NCI-H2029 treated with DMSO at 0.1 percent for 48 hours (cell line): Measurements from ENCODE around the gene PKLR.
"Not testable (repeated sequence)": the region's sequence is repeated elsewhere in the genome, so short reads cannot be mapped to it uniquely, and the experiment has no call there.

ENCODE experiments used
- DNase-seq: peaks from one replicate; lab custom pipeline; 2025; lab: John Stamatoyannopoulos, UW

Gene PKLR

GRCh38 chr1:155318082-155318481, 16.8 kb upstream of the PKLR start:
- no peak for DNase-seq

GRCh38 chr1:155316922-155317321, 15.7 kb upstream of the PKLR start:
- DNase-seq = no peak

- DNase-seq = no peak
Observed at GRCh38 chr1:155313261-155313660, 12.0 kb upstream of the PKLR start.

- DNase-seq = no peak
Observed at GRCh38 chr1:155309423-155310021, 8.3 kb upstream of the PKLR start.

- DNase-seq = peak; percentile 94
Observed at GRCh38 chr1:155308493-155309422, 7.5 kb upstream of the PKLR start, which contains the start of gene FDPS. FDPS (plus strand) TSS chr1:155308866; CDS start chr1:155309790, 924 bp downstream.

- no peak for DNase-seq
Observed at GRCh38 chr1:155307247-155307740, 6.1 kb upstream of the PKLR start.

GRCh38 chr1:155305881-155306391, 4.7 kb upstream of the PKLR start:
- no peak for DNase-seq

GRCh38 chr1:155304558-155305063, 3.4 kb upstream of the PKLR start:
- DNase-seq = no peak

GRCh38 chr1:155300553-155301329, 497 bp downstream of the PKLR start:
- DNase-seq = no peak

- DNase-seq = no peak
Observed at GRCh38 chr1:155300024-155300423, 1.2 kb downstream of the PKLR start.

GRCh38 chr1:155297384-155297783, 3.9 kb downstream of the PKLR start:
- no peak for DNase-seq

GRCh38 chr1:155296661-155297060, 4.6 kb downstream of the PKLR start:
- DNase-seq = no peak

GRCh38 chr1:155295942-155296267, 5.3 kb downstream of the PKLR start:
- no peak for DNase-seq

- DNase-seq = no peak
Observed at GRCh38 chr1:155295183-155295941, 5.9 kb downstream of the PKLR start.

GRCh38 chr1:155294520-155295182, 6.6 kb downstream of the PKLR start:
- no peak for DNase-seq

- no peak for DNase-seq
Observed at GRCh38 chr1:155293086-155293749, 8.0 kb downstream of the PKLR start.

GRCh38 chr1:155291006-155291405, 10.2 kb downstream of the PKLR start:
- not testable (repeated sequence) for DNase-seq

- DNase-seq = no peak
Observed at GRCh38 chr1:155287987-155288543, 13.2 kb downstream of the PKLR start.

GRCh38 chr1:155286544-155286943, 14.7 kb downstream of the PKLR start:
- no peak for DNase-seq

GRCh38 chr1:155285631-155286044, 15.6 kb downstream of the PKLR start:
- no peak for DNase-seq
